GM19240 (cell line): Measurements from ENCODE around the gene FBN1.

Experiments used
- DNase-seq: peaks from one replicate; pipeline ENCODE4 v3.0.0; 2011; ENCODE audit warnings: low spot score; ENCODE audit not compliant: insufficient read length

FBN1 gene

GRCh38 chr15:48652510-48653076, 7.1 kb upstream of the FBN1 start:
- DNase-seq = no peak

DNA sequence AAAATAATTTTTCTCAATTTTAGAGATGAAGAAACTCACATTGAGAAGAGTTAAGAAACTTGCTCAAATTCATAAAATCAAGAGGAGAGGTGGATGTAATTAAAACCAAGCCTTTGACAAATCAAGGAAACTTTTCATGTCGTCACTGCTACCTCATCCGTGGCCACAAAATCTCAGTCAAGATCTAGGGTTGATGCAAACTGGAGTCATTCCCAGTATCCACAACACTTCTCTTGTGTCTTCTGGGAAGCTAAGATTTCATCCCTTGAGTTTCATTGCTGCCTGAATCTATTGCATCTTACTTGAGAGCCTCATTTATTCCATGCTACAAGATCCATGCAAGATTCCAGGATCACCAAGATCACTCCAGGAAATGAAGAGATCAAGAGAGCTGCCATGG, 5.4 kb upstream of the FBN1 start:
- no peak for DNase-seq

DNA sequence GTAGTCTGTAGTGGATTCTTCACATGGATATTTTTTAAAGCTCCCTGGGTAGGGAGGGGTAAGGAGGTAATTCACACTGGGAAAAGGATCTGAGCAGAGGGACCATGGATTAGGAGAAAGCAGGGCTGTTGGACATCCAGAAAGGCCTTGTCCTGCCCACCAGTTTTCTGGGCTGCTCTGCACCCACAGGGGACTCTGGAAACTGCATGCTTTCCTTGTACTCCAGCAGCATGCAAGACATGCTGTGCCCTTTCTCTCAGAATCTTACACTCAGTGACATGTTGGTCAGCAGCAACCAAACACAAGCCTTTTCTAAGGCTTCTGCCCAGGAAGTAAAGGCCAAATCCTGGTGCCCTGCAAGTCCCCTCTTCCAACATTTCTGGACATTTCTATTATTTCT, 2.5 kb upstream of the FBN1 start:
- DNase-seq = no peak

GRCh38 chr15:48646331-48646730, 822 bp upstream of the FBN1 start:
- DNase-seq = no peak

DNA sequence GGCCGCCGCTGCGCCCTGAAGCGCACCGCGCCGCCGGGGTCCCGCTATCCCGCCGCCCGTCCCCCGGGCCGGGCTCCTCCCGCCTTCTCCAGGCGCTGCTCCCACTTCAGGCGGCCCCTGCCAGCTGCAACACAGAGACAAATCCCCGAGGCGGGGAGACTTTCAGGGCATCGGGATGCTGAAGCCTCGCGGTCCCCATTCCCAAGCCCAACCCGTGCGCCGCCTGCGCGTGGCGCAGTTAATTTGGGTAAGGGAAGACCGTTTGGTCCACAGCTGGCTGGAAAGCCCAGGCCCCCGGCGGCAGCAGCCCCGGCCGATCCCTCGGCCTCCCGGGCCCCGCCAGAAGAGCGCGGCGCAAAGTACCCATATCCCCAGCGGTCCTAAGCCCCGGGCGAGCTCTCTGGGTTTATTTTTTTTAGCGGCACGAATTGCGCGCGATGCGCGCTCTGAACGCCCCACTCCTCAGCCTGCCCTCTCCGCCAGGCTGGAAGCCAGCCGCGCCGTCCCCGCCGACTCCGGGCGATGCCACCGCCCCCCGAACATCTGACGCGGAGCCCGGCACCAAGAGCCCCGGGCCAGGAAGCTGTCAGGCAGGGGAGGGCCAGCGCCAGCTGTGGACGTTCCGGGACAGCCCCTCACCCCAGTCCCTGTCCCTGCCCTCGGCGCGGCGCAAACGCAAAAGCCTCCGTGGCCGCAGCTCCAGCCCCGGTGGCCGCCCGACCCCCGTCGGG, 517 bp downstream of the FBN1 start:
- peak; percentile 16 for DNase-seq

- DNase-seq = no peak
These were observed 1.1 kb downstream of the FBN1 start for GRCh38 chr15:48644467-48644826.

GRCh38 chr15:48643776-48644466, 1.6 kb downstream of the FBN1 start:
- DNase-seq = no peak

DNA sequence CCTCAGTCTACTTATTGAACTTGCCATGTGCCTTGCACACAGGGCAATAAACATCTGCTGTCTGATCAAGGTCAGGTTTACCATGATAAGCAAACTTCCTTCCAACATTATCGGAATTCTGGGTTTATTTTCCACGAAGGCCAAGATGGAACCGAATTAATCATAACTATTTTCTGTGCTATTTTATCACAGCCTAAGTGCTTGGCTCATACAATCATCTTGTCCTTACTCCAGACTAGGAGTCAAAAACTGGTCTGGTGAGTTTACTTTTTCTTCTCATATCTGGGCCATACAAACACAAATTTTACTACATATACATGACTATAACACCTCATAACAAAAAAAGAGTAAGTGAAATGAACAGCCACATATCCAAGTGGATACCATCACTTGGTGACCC, 2.3 kb downstream of the FBN1 start:
- DNase-seq = no peak

GRCh38 chr15:48642795-48643194, 2.7 kb downstream of the FBN1 start:
- no peak for DNase-seq

- DNase-seq = no peak
These were observed 4.1 kb downstream of the FBN1 start for GRCh38 chr15:48641416-48641815.

DNA sequence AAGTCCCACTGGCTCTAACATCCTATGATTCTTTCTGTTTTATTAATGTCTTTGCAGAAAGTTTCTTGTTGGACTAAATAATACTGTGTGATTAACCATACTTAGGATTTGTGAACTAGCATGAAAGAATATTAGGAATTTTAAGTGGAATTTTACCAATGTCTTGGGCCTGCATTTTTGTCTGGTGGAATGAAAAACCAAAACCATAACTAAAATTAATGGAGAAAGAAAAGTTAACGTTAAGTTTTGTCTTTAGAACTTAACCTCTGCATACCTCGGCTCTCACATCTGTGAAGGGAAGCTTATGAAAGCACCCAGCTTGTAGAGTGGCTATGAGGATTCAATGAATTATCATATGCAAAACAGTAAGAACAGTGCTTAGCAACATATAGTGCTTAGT, 6.5 kb downstream of the FBN1 start:
- no peak for DNase-seq

- no peak for DNase-seq
These were observed 7.9 kb downstream of the FBN1 start for GRCh38 chr15:48637639-48638038.

GRCh38 chr15:48636511-48636910, 9.0 kb downstream of the FBN1 start:
- no peak for DNase-seq

GRCh38 chr15:48634893-48635292, 10.6 kb downstream of the FBN1 start:
- no peak for DNase-seq

DNA sequence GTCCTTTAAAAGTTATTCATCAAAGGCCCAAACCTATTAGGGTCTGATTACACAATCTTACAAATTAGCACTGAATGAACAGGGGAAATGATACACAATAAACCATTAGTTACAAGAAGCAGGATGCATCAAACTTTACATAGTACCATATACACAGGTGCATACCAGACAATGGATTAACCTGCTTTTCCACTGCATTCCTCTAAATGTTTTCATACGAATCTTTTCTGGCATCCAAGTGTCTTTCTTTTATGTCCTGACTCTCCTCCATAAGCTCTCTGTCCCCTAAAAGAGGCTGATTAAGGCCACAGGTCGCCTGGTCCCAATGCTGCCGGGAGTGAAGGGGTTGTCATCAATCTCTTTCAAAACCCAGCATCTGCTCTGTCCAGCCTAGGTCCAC, 11.4 kb downstream of the FBN1 start:
- no peak for DNase-seq

GRCh38 chr15:48632651-48633050, 12.9 kb downstream of the FBN1 start:
- DNase-seq = no peak

DNA sequence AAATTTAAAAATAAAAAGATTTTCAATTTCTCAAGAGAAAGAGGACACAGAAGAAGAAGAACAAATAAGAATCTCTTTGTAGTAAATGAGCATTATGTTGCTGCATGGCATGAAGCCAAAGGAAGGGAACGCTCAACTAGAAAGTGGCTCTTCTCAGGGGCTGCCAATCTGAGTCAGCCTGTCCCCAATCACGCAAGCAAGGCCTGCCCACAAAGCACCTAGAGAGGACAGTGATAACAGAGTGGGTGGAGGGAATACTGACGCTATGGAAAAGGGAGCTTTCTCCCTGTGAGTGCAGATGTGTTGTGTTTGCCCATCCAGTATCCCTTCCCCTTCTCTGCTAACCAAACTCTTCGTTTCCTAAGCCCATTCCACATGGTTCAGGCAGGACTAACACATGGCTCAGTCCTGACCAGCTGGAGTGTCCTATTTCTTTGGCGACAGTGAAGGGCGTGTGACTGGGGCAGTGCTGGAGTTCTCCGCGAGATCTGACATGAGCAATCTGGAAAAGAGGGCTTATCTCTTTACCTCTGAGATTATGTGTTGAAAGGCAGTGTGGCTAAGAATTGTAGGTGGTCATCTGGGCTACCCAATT, 14.2 kb downstream of the FBN1 start:
- DNase-seq = no peak

- no peak for DNase-seq
These were observed 15.3 kb downstream of the FBN1 start for GRCh38 chr15:48630245-48630644.

DNA sequence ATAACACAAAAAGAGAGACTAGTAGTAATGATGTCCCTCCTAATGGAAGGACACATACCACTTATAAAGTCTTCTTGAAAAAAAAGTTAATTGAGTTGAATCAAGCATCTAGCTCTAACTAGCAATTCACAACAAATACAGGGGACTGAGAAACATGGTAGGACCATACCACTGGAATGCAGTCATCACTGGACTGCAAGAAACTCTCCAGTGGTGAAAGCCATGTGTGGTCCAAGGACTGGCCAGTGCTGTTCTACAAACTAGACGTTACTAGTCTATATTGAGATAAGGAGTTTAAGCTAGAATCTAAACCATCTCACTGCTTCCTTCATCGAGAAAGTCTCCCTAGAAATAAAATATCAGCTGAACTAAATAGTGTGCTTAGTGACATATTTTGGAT, 16.7 kb downstream of the FBN1 start:
- DNase-seq = no peak

- no peak for DNase-seq
These were observed 18.1 kb downstream of the FBN1 start for GRCh38 chr15:48627260-48627940.

DNA sequence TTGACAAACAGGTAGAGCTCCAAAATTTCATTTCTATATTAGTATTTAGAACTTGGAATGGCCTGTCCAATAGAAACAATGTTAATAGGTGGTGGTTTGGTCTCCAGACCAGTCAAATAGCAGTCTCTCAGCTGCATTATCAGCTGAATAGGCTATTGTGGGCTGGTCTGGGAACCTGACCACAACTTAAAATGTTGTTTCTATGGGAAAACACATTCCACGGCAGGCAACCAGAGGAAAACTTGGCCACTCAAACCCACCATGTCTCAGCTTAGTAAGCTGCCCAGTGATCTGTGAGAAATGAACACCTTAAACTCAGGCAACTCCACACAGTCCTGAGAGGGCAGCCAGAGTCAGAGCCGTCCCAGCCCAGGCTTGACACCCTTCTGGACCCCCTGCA, 20.4 kb downstream of the FBN1 start:
- DNase-seq = no peak

DNA sequence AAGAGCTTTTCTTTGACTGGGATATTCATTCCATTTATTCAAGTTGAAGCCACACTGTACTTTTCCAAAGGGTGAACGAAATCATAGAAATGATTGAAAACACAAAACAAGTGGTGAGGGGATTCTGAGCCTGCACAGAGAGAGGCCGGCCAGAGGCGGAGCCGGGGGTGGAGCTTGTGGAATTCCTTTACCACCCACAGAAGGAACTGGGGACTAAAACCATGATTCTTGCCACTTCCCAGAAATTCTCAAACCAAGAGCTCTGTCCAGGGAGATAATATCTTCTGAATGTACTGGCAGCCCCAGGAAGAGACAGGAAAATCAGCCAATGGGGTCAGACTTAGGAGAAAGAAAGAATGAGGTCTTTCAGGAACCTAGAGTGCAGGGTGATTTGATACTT, 20.8 kb downstream of the FBN1 start:
- no peak for DNase-seq
